Measurements from ENCODE around the gene CFI. TPM values are rescaled to one million over a fixed set of nuclear protein-coding genes. Genes with fewer than 3 reads are reported as not detected.

The CFI gene
- total and polyA plus RNA-seq, 2 experiments from 2014 or later = 0.18 to 0.22 TPM

DNA sequence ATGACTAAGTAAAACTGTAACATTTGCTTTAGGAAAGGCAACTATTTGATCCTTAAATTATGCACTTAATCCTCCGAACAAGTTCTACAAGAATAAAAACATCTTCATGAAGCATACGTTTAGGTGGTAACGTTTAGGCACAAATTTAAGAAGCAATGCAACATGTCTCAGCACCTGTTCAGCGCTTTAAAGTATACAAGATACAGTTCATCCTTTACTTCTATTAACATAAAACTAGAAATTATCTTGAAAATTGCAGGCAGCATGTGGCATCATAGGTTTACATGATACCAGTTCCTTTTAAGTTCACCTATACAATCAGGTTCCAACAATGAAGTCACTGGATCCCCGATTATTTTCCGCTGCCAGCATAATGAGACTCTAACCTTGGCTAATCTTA, 73.4 kb downstream of the CFI start:
- DNase-seq = no peak
- Histone ChIP-seq H3K9ac (no peak overlapping the region), H3K4me2 (ENCODE audit: unreplicated experiment) (peak overlapping the region; percentile 89), H2AFZ (peak overlapping the region; percentile 91), H3K27ac (no peak overlapping the region), H3F3A (ENCODE audit: insufficient read depth) (0 out of 2 replicates have a peak, but pooled peaks cover 6% of the 10 kb centered on the region), H3K4me1 (ENCODE audit: insufficient read depth) (peaks cover 17% of the 10 kb centered on the region; the same call in 1 of the 2 replicates), H4K20me1 (ENCODE audit: insufficient read depth) (no peaks in the 10 kb centered on the region), H3K79me2 (ENCODE audit: insufficient read depth) (peaks cover 39% of the 10 kb centered on the region), H3K4me3 (peak overlapping the region; percentile 95), H3K27me3 (replicated peaks; ENCODE audit: insufficient read depth) (no peaks in the 10 kb centered on the region), H3K36me3 (ENCODE audit: low read depth) (no peaks in the 10 kb centered on the region), H3K9me3 (ENCODE audit: low read depth) (no peaks in the 10 kb centered on the region), H3K9me2 (ENCODE audit: insufficient read depth) (no peaks in the 10 kb centered on the region)
- 90 to 91% methylated on average over 6 of the region's 6 CpGs for WGBS, 2 experiments (ENCODE audit: low coverage in 1 of 2, low lambda C conversion rate in 2 of 2, missing lambda C conversion rate in 2 of 2)
- TF ChIP-seq EZH2 (IDR thresholded peaks at IDR 0.05; ENCODE audit: insufficient read depth, poor library complexity, severe bottlenecking) = no peak
- in situ Hi-C loops (cut with MboI) = no loop called here

DNA sequence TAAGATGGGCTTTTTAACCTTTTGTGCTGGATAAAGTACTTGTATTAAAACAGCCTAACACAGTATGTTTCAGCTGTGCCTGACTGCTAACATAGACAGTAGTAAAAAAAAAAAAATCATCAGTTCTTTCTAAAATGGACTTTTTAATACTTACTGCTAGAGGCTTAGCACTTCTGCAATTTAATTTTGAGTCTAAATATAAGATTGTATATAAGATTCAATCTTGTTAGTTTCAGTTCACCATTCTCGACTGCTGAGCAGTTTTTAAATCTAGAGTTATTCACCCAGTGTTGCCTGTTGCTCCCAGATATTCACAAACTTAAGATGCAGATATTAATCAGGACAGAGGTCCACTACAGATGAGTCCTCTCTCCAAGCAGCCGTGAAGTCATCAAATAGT, 78.7 kb downstream of the CFI start:
- Histone ChIP-seq H3K9me3 (ENCODE audit: low read depth) (no peaks in the 10 kb centered on the region), H3K9me2 (ENCODE audit: insufficient read depth) (no peaks in the 10 kb centered on the region), H3F3A (ENCODE audit: insufficient read depth) (no peaks in the 10 kb centered on the region), H3K4me2 (ENCODE audit: unreplicated experiment) (no peak overlapping the region), H3K36me3 (ENCODE audit: low read depth) (no peaks in the 10 kb centered on the region), H3K4me3 (no peak overlapping the region), H3K27ac (no peak overlapping the region), H3K9ac (no peak overlapping the region), H3K79me2 (ENCODE audit: insufficient read depth) (peaks cover 43% of the 10 kb centered on the region), H3K4me1 (ENCODE audit: insufficient read depth) (0 out of 2 replicates have a peak, but pooled peaks cover 6% of the 10 kb centered on the region), H2AFZ (no peak overlapping the region), H4K20me1 (ENCODE audit: insufficient read depth) (no peaks in the 10 kb centered on the region), H3K27me3 (replicated peaks; ENCODE audit: insufficient read depth) (no peaks in the 10 kb centered on the region)
- in situ Hi-C loops (cut with MboI) = no loop called here
- 92 to 98% methylated on average over 2 of the region's 2 CpGs for WGBS, 2 experiments (ENCODE audit: low coverage in 1 of 2, low lambda C conversion rate in 2 of 2, missing lambda C conversion rate in 2 of 2)
- no peak for DNase-seq
- TF ChIP-seq EZH2phosphoT487 (IDR thresholded peaks at IDR 0.05; ENCODE audit: insufficient read depth, low read depth) (no peak), EZH2 (IDR thresholded peaks at IDR 0.05; ENCODE audit: insufficient read depth, poor library complexity, severe bottlenecking) (no peak)

- Histone ChIP-seq H2AFZ (no peak overlapping the region), H3K4me1 (ENCODE audit: insufficient read depth) (no peaks in the 10 kb centered on the region), H3F3A (ENCODE audit: insufficient read depth) (no peaks in the 10 kb centered on the region), H3K79me2 (ENCODE audit: insufficient read depth) (peaks cover 35% of the 10 kb centered on the region), H3K36me3 (ENCODE audit: low read depth) (no peaks in the 10 kb centered on the region), H3K9me2 (ENCODE audit: insufficient read depth) (no peaks in the 10 kb centered on the region), H3K4me3 (no peak overlapping the region), H3K9ac (no peak overlapping the region), H3K27ac (no peak overlapping the region), H3K27me3 (replicated peaks; ENCODE audit: insufficient read depth) (no peaks in the 10 kb centered on the region), H3K4me2 (ENCODE audit: unreplicated experiment) (no peak overlapping the region), H4K20me1 (ENCODE audit: insufficient read depth) (no peaks in the 10 kb centered on the region), H3K9me3 (ENCODE audit: low read depth) (no peaks in the 10 kb centered on the region)
- TF ChIP-seq EZH2 (IDR thresholded peaks at IDR 0.05; ENCODE audit: insufficient read depth, poor library complexity, severe bottlenecking) = no peak
- no peak for TF ChIP-seq EZH2phosphoT487 (IDR thresholded peaks at IDR 0.05; ENCODE audit: insufficient read depth, low read depth)
- DNase-seq = no peak
- in situ Hi-C loops (cut with MboI) = no loop called here
These were observed 79.4 kb downstream of the CFI start for GRCh38 chr4:109722357-109722756.

- H3K36me3 ChIP-seq (ENCODE audit: low read depth) = no peaks in the 10 kb centered on the region
- TF ChIP-seq EZH2phosphoT487 (IDR thresholded peaks at IDR 0.05; ENCODE audit: insufficient read depth, low read depth) (no peak), EZH2 (IDR thresholded peaks at IDR 0.05; ENCODE audit: insufficient read depth, poor library complexity, severe bottlenecking) (no peak)
- no peak overlapping the region for H3K9ac ChIP-seq
- no peaks in the 10 kb centered on the region for H3K9me3 ChIP-seq (ENCODE audit: low read depth)
- H4K20me1 ChIP-seq (ENCODE audit: insufficient read depth) = no peaks in the 10 kb centered on the region
- no peaks in the 10 kb centered on the region for H3K9me2 ChIP-seq (ENCODE audit: insufficient read depth)
- in situ Hi-C loops (cut with MboI) = no loop called here
- H3K4me1 ChIP-seq (ENCODE audit: insufficient read depth) = no peaks in the 10 kb centered on the region
- peaks cover 26% of the 10 kb centered on the region for H3K79me2 ChIP-seq (ENCODE audit: insufficient read depth)
- WGBS, 2 experiments (ENCODE audit: low coverage in 1 of 2, low lambda C conversion rate in 2 of 2, missing lambda C conversion rate in 2 of 2) = 84 to 88% methylated on average over 6 to 7 of the region's 7 CpGs
- H3K27ac ChIP-seq = no peak overlapping the region
- no peak overlapping the region for H3K4me2 ChIP-seq (ENCODE audit: unreplicated experiment)
- H3F3A ChIP-seq (ENCODE audit: insufficient read depth) = no peaks in the 10 kb centered on the region
- H2AFZ ChIP-seq = no peak overlapping the region
- H3K4me3 ChIP-seq = no peak overlapping the region
- no peaks in the 10 kb centered on the region for H3K27me3 ChIP-seq (replicated peaks; ENCODE audit: insufficient read depth)
- peak; percentile 30 for DNase-seq
These were observed 80.8 kb downstream of the CFI start for GRCh38 chr4:109721033-109721432.

DNA sequence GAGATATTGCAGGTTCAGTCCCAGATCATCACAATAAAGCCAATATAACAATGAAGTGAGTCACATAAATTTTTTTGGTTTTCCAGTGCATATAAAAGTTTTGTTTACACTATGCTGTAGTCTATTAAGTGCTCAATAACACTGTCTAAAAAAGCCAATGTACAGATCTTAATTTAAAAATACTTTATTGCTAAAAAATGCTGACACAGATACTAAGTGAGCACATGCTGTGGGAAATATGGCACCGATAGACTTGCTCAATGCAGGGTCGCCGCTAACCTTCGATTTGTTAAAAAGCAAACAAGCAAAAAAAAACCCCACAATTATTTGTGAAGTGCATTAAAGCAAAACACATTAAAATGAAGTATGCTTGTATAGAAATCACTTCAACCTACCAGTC, 82.2 kb downstream of the CFI start:
- Histone ChIP-seq H3K9ac (no peak overlapping the region), H2AFZ (no peak overlapping the region), H3K9me2 (ENCODE audit: insufficient read depth) (no peaks in the 10 kb centered on the region), H3K79me2 (ENCODE audit: insufficient read depth) (peaks cover 16% of the 10 kb centered on the region), H3K4me3 (no peak overlapping the region), H3K4me1 (ENCODE audit: insufficient read depth) (no peaks in the 10 kb centered on the region), H3K4me2 (ENCODE audit: unreplicated experiment) (no peak overlapping the region), H4K20me1 (ENCODE audit: insufficient read depth) (no peaks in the 10 kb centered on the region), H3K27me3 (replicated peaks; ENCODE audit: insufficient read depth) (no peaks in the 10 kb centered on the region), H3K27ac (no peak overlapping the region), H3K9me3 (ENCODE audit: low read depth) (no peaks in the 10 kb centered on the region), H3K36me3 (ENCODE audit: low read depth) (no peaks in the 10 kb centered on the region), H3F3A (ENCODE audit: insufficient read depth) (no peaks in the 10 kb centered on the region)
- TF ChIP-seq EZH2 (IDR thresholded peaks at IDR 0.05; ENCODE audit: insufficient read depth, poor library complexity, severe bottlenecking) (no peak), EZH2phosphoT487 (IDR thresholded peaks at IDR 0.05; ENCODE audit: insufficient read depth, low read depth) (no peak)
- WGBS, 2 experiments (ENCODE audit: low coverage in 1 of 2, low lambda C conversion rate in 2 of 2, missing lambda C conversion rate in 2 of 2) = 96 to 100% methylated on average over 4 of the region's 4 CpGs
- in situ Hi-C loops (cut with MboI) = no loop called here
- DNase-seq = no peak
